Upper lobe of left lung (tissue), 6 donors: ENCODE results near the gene PLCG2. TPM values are rescaled to one million over a fixed set of nuclear protein-coding genes. Genes with fewer than 3 reads are reported as not detected.
"Not testable (repeated sequence)": the region's sequence is repeated elsewhere in the genome, so short reads cannot be mapped to it uniquely, and the experiment has no call there.

Experiments
- ATAC-seq, 2 donors: fragments of 200-7000 bp; cut with Tn5 transposase; one replicate each; pipeline ENCODE4 v1.9.1; 2022; ENCODE audit warnings: mild to moderate bottlenecking in 2 of 2, moderate library complexity in 2 of 2; ENCODE audit not compliant: low FRiP score in 2 of 2
- DNase-seq, 2 donors: peaks; one replicate each; pipeline ENCODE4 v3.0.0-alpha.2; 2019 to 2020
- H3K27ac ChIP-seq, 4 donors: fragments of 200-600 bp; sonication (generic); one replicate each; pipeline ENCODE4 v1.5.1; 2016 to 2019
- H3K27me3 ChIP-seq, 4 donors: fragments of 200-600 bp; sonication (generic); one replicate each; pipeline ENCODE4 v1.5.1; 2017 to 2019
- H3K36me3 ChIP-seq, 4 donors: fragments of 200-600 bp; sonication (generic); one replicate each; pipeline ENCODE4 v1.5.1; 2016 to 2019
- H3K4me1 ChIP-seq, 4 donors: fragments of 200-600 bp; sonication (generic); one replicate each; pipeline ENCODE4 v1.5.1; 2018 to 2019
- H3K4me3 ChIP-seq, 4 donors: fragments of 200-600 bp; sonication (generic); one replicate each; pipeline ENCODE4 v1.5.1; 2017 to 2019; ENCODE audit warnings: mild to moderate bottlenecking in 2 of 4, moderate library complexity in 1 of 4
- H3K9me3 ChIP-seq, 4 donors: fragments of 200-600 bp; sonication (generic); one replicate each; pipeline ENCODE4 v1.5.1; 2018 to 2019
- EP300 ChIP-seq, 4 donors: sonication (generic); formaldehyde crosslinking; IDR thresholded peaks; one replicate each; pipeline ENCODE4 v1.5.1; 2017; ENCODE audit warnings: antibody characterized with exemption in 4 of 4, control low read depth in 2 of 4
- POLR2A ChIP-seq, 4 donors: fragments of 450-650 bp; IDR thresholded peaks; one replicate each; pipeline ENCODE4 v1.5.1; 2016 to 2017; ENCODE audit warnings: antibody characterized with exemption in 4 of 4, mild to moderate bottlenecking in 2 of 4
- POLR2AphosphoS5 ChIP-seq, 2 donors: sonication (generic); formaldehyde crosslinking; IDR thresholded peaks; one replicate each; pipeline ENCODE4 v1.5.1; 2017; ENCODE audit warnings: antibody characterized with exemption in 2 of 2
- WGBS, 2 donors: methylation state at CpG; one replicate each; pipeline ENCODE4 v1.1.5; 2017 to 2018; 5-methylcytosine and 5-hydroxymethylcytosine counted together
- total RNA-seq, 6 donors: library from RNA; depleted of rRNA in 4 of 6; stranded (reverse); fragments of >200 nt in 4 of 6; gene quantifications; one replicate each; pipeline versions ENCODE4 v1.1.0 to v1.2.1, GENCODE V29; 2016 to 2021
- TF ChIP-seq, protein P1 (sequence below), 6 experiments: fragments of 450-650 bp in 4 of 6; fragments of 200-600 bp in 2 of 6; sonication (generic) in 2 of 6; IDR thresholded peaks; one replicate each; pipeline ENCODE4 v1.5.1; 2016 to 2019; ENCODE audit warnings: antibody characterized with exemption in 6 of 6
- donor health status: DM: no; HTN: no; CAD: no; lungs with moderate emphysema.
- donor health status: DM: no; HTN: yes; CAD: no; lungs with severe emphysema.

Gene PLCG2
- total RNA-seq, 6 donors from 2014 or later, result 13.8 to 85.9 (median 35.1) TPM

DNA sequence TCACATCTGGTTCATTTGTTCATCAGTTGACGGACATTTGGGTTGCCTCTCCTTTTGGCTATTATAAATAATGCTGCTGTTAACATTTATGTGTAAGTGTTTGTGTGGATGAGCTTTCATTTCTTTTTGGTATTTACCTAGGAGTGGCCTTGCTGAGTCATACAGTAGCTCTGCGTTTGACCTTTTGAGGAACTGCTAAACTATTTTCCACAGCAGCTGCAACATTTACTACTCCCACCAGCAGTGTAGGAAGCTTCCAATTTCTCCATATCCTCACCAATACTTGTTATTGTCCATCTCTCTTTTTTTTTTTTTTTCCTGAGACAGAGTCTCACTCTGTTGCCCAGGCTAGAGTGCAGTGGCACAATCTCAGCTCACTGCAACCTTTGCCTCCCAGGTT is 20.7 kb upstream of the PLCG2 start:
- Histone ChIP-seq H3K27ac (no peak overlapping the region), H3K4me3 (no peak overlapping the region), H3K9me3 (no peaks in the 10 kb centered on the region), H3K36me3 (no peaks in the 10 kb centered on the region), H3K27me3 (no peaks in the 10 kb centered on the region), H3K4me1 (peaks cover 5 to 19% (median 15%) of the 10 kb centered on the region in 4 donors)
- TF ChIP-seq EP300 (IDR thresholded peaks at IDR 0.05), result no peak
- TF ChIP-seq, protein P1, sequence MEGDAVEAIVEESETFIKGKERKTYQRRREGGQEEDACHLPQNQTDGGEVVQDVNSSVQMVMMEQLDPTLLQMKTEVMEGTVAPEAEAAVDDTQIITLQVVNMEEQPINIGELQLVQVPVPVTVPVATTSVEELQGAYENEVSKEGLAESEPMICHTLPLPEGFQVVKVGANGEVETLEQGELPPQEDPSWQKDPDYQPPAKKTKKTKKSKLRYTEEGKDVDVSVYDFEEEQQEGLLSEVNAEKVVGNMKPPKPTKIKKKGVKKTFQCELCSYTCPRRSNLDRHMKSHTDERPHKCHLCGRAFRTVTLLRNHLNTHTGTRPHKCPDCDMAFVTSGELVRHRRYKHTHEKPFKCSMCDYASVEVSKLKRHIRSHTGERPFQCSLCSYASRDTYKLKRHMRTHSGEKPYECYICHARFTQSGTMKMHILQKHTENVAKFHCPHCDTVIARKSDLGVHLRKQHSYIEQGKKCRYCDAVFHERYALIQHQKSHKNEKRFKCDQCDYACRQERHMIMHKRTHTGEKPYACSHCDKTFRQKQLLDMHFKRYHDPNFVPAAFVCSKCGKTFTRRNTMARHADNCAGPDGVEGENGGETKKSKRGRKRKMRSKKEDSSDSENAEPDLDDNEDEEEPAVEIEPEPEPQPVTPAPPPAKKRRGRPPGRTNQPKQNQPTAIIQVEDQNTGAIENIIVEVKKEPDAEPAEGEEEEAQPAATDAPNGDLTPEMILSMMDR (IDR thresholded peaks at IDR 0.05), result no peak
- ATAC-seq (peak in 1 of 2 donors; percentile 21), DNase-seq (no peak)
- WGBS, 2 donors, result 33 to 34% methylated on average over 2 of the region's 2 CpGs

DNA sequence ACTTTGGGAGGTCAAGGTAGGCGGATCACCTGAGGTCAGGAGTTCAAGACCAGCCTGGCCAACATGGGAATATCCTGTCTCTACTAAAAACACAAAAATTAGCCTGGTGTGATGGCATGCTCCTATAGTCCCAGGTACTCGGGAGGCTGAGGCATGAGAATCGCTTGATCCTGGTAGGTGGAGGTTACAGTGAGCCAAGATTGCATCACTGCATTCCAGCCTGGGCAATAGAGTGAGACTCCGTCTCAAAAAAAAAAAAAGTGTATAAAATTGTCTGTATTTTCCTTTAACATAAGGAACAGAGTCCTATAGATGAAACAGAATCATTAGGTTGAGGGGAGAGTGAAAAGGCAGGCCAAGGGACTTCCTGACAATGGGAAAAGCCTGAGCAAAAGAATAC is 16.8 kb upstream of the PLCG2 start:
- not testable (repeated sequence) for H3K27me3 ChIP-seq, H3K27ac ChIP-seq, ATAC-seq, DNase-seq, H3K4me1 ChIP-seq, H3K4me3 ChIP-seq, H3K36me3 ChIP-seq, H3K9me3 ChIP-seq
- 84 to 93% methylated on average over 4 of the region's 4 CpGs for WGBS, 2 donors

DNA sequence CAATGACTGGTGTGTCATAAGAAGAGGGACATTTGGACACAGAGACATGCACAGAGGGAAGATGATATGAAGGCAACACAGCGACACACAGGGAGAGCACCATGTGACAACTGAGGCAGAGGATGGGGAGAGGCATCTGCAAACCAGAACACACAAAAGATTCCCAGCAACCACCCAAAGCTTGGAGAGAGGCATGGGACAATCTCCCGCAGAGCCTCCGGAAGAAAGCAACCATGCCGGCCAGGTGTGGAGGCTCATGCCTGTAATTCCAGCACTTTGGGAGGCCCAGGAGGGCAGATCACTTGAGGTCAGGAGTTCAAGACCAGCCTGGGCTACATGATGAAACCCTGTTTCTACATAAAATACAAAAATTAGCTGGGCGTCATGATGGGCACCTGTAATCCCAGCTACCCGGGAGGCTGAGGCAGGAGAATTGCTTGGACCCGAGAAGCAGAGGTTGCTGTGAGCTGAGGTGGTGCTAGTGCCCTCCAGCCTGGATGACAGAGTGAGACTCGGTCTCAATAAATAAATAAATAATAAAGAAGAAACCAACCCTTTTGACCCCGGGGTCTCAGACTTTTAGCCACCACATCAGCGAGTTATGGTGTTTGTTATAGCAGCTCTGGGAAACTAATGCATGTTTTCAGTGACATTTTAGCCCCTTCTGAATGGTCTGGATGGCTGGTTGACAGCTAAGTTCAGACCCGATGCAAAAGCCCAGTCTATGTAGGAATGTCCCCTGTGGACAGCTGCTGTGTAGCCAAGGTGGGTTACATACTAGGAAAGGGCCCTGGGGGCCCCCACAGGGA is 13.8 kb upstream of the PLCG2 start:
- Histone ChIP-seq H3K27ac (no peak overlapping the region), H3K4me1 (peaks cover 0 to 5% (median 0%) of the 10 kb centered on the region in 4 donors), H3K36me3 (no peaks in the 10 kb centered on the region), H3K4me3 (no peak overlapping the region), H3K9me3 (no peaks in the 10 kb centered on the region), H3K27me3 (peaks cover 0 to 2% (median 0%) of the 10 kb centered on the region in 4 donors)
- ATAC-seq, result peak; percentile 32 to 35
- TF ChIP-seq, protein P1 (IDR thresholded peaks at IDR 0.05), result no peak
- no peak for TF ChIP-seq POLR2A (IDR thresholded peaks at IDR 0.05)
- TF ChIP-seq EP300 (IDR thresholded peaks at IDR 0.05), result no peak
- TF ChIP-seq POLR2AphosphoS5 (IDR thresholded peaks at IDR 0.05), result no peak
- DNase-seq, result no peak
- 94 to 95% methylated on average over 11 of the region's 11 CpGs for WGBS, 2 donors

DNA sequence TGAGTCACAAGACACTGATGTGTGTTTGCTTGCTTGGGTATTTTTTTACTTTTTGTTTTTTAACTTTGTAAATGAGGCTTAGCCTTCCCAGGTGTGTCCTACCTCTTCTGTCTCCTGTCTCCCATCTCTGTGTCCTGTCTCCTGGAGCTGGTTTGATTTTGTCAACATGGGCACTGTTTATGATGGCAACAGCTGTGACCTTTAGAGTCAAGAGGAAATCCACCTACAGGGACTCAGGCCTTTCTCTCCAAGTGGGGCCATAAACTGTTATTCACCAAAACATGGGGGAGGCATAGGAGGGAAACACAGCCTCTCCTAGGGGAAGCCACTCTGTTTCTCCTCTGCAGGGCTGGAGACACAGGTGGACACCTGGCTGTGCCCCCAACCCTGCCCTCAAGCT is 13.1 kb upstream of the PLCG2 start:
- no peak overlapping the region for H3K4me3 ChIP-seq
- no peak for ATAC-seq
- no peaks in the 10 kb centered on the region for H3K36me3 ChIP-seq
- H3K9me3 ChIP-seq, result no peaks in the 10 kb centered on the region
- DNase-seq, result no peak
- TF ChIP-seq POLR2A (IDR thresholded peaks at IDR 0.05) (no peak), EP300 (IDR thresholded peaks at IDR 0.05) (no peak), POLR2AphosphoS5 (IDR thresholded peaks at IDR 0.05) (no peak)
- TF ChIP-seq, protein P1 (IDR thresholded peaks at IDR 0.05), result no peak
- H3K27ac ChIP-seq, result no peak overlapping the region
- peaks cover 0 to 2% (median 0%) of the 10 kb centered on the region in 4 donors for H3K27me3 ChIP-seq
- H3K4me1 ChIP-seq, result peaks cover 0 to 5% (median 0%) of the 10 kb centered on the region in 4 donors

DNA sequence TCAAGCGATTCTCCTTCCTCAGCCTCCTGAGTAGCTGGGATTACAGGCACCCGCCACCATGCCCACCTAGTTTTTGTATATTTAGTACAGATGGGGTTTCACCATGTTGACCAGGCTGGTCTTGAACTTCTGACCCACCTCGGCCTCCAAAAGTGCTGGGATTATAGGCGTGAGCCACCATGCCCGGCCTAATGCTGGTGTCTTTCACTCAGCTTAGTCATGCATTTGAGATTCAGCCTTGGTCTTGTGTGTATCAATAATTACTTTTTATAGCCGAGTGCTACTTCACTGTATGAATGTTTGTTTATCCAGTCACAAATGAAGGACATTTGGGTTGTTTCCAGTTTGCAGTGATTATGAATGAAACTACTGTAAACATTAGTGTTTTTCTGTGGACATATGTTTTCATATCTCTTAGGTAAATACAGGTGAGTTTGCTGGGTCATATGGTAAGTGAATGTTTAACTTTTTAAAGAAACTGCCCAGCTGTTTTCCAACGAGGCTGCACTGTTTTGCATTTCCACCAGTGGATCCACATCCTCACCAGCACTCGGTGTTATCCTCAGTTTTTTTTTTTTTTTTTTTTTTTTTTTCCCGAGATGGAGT is 11.0 kb upstream of the PLCG2 start:
- ATAC-seq, result peak in 1 of 2 donors; percentile 49

More for the DNA sequence above, 11.0 kb upstream of the PLCG2 start:
- TF ChIP-seq POLR2A (IDR thresholded peaks at IDR 0.05) (no peak), EP300 (IDR thresholded peaks at IDR 0.05) (no peak), POLR2AphosphoS5 (IDR thresholded peaks at IDR 0.05) (no peak)
- TF ChIP-seq, protein P1 (IDR thresholded peaks at IDR 0.05), result no peak
- peaks cover 0 to 2% (median 0%) of the 10 kb centered on the region in 4 donors for H3K27me3 ChIP-seq
- no peak overlapping the region for H3K4me3 ChIP-seq
- no peaks in the 10 kb centered on the region for H3K36me3 ChIP-seq
- no peaks in the 10 kb centered on the region for H3K9me3 ChIP-seq
- H3K27ac ChIP-seq, result no peak overlapping the region
- 72 to 79% methylated on average over 9 of the region's 9 CpGs for WGBS, 2 donors
- DNase-seq, result no peak
- H3K4me1 ChIP-seq, result peaks cover 0 to 5% (median 0%) of the 10 kb centered on the region in 4 donors
